ENCODE results near the gene LILRA6.

DNA sequence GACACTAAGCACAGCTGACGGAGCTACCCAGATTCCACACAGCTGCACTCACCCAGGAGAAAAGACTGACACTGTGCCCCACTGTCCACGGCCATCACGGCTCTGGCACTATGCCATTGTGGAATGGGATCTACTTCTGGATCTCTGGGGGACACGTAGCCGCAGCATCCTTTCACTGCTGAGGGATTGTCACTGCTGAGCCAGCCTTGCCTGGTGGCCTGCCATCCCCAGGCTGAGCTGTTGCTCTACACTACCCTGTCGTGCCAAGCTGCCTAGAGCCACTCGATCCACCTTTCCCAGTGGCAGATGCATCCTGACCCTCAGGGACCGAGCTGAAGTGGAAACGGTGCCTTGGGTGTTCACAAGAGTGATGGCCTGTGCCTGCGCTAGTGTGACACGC lies 19.5 kb upstream of the LILRA6 start:
- TF ChIP-seq, protein P1, sequence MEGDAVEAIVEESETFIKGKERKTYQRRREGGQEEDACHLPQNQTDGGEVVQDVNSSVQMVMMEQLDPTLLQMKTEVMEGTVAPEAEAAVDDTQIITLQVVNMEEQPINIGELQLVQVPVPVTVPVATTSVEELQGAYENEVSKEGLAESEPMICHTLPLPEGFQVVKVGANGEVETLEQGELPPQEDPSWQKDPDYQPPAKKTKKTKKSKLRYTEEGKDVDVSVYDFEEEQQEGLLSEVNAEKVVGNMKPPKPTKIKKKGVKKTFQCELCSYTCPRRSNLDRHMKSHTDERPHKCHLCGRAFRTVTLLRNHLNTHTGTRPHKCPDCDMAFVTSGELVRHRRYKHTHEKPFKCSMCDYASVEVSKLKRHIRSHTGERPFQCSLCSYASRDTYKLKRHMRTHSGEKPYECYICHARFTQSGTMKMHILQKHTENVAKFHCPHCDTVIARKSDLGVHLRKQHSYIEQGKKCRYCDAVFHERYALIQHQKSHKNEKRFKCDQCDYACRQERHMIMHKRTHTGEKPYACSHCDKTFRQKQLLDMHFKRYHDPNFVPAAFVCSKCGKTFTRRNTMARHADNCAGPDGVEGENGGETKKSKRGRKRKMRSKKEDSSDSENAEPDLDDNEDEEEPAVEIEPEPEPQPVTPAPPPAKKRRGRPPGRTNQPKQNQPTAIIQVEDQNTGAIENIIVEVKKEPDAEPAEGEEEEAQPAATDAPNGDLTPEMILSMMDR (IDR thresholded peaks at IDR 0.05; ENCODE audit: low read depth, low read length) = no peak
- no peak for TF ChIP-seq EZH2phosphoT487 (IDR thresholded peaks at IDR 0.05; ENCODE audit: low read depth)

Data from OCI-LY3 (cell line).